ENCODE data around the gene SLC7A6OS.
A peak's percentile ranks its signal among the peaks of the same experiment; 100 is the strongest.

The SLC7A6OS gene

GRCh38 chr16:68331879-68332410 is 21.2 kb upstream of the SLC7A6OS start:
- no peaks in the 10 kb centered on the region for H3K27me3 Mint-ChIP-seq (ENCODE audit: low read depth)
- H3K9me3 Mint-ChIP-seq = no peaks in the 10 kb centered on the region
- peaks cover 27% of the 10 kb centered on the region for H3K4me1 Mint-ChIP-seq
- H3K27ac Mint-ChIP-seq = peak overlapping the region; percentile 88 to 94 (median 88)
- H3K36me3 Mint-ChIP-seq (ENCODE audit: low read depth) = peaks cover 34% of the 10 kb centered on the region
- no peak for TF ChIP-seq CTCF (IDR thresholded peaks at IDR 0.05; ENCODE audit: unreplicated experiment in 3 of 3)
- H3K4me3 Mint-ChIP-seq = no peak overlapping the region

- H3K27ac Mint-ChIP-seq = peak overlapping the region in 2 of 3 experiments; percentile 9 to 43
- H3K4me3 Mint-ChIP-seq = no peak overlapping the region
- peak in 1 of 3 experiments; percentile 23 for TF ChIP-seq CTCF (IDR thresholded peaks at IDR 0.05; ENCODE audit: unreplicated experiment in 3 of 3)
- no peaks in the 10 kb centered on the region for H3K27me3 Mint-ChIP-seq (ENCODE audit: low read depth)
- peaks cover 28% of the 10 kb centered on the region for H3K36me3 Mint-ChIP-seq (ENCODE audit: low read depth)
- no peaks in the 10 kb centered on the region for H3K9me3 Mint-ChIP-seq
- peaks cover 22% of the 10 kb centered on the region for H3K4me1 Mint-ChIP-seq
These were observed 18.2 kb upstream of the SLC7A6OS start for GRCh38 chr16:68328860-68329390.

- H3K27ac Mint-ChIP-seq = peak overlapping the region in 2 of 3 experiments; percentile 9 to 43
- peak; percentile 83 to 91 (median 85) for TF ChIP-seq CTCF (IDR thresholded peaks at IDR 0.05; ENCODE audit: unreplicated experiment in 3 of 3)
- no peaks in the 10 kb centered on the region for H3K27me3 Mint-ChIP-seq (ENCODE audit: low read depth)
- peaks cover 30% of the 10 kb centered on the region for H3K36me3 Mint-ChIP-seq (ENCODE audit: low read depth)
- H3K9me3 Mint-ChIP-seq = no peaks in the 10 kb centered on the region
- H3K4me3 Mint-ChIP-seq = no peak overlapping the region
- peaks cover 22% of the 10 kb centered on the region for H3K4me1 Mint-ChIP-seq
These were observed 17.6 kb upstream of the SLC7A6OS start for GRCh38 chr16:68328151-68328859.

- Mint-ChIP-seq H3K4me3 (no peak overlapping the region), H3K27me3 (ENCODE audit: low read depth) (no peaks in the 10 kb centered on the region), H3K9me3 (no peaks in the 10 kb centered on the region), H3K36me3 (ENCODE audit: low read depth) (peaks cover 25% of the 10 kb centered on the region), H3K27ac (no peak overlapping the region), H3K4me1 (peaks cover 9% of the 10 kb centered on the region)
- no peak for TF ChIP-seq CTCF (IDR thresholded peaks at IDR 0.05; ENCODE audit: unreplicated experiment in 3 of 3)
These were observed 14.1 kb upstream of the SLC7A6OS start for GRCh38 chr16:68324780-68325357.

- Mint-ChIP-seq H3K27me3 (ENCODE audit: low read depth) (no peaks in the 10 kb centered on the region), H3K27ac (no peak overlapping the region), H3K4me3 (no peak overlapping the region), H3K36me3 (ENCODE audit: low read depth) (peaks cover 29% of the 10 kb centered on the region), H3K4me1 (peaks cover 9% of the 10 kb centered on the region), H3K9me3 (no peaks in the 10 kb centered on the region)
- no peak for TF ChIP-seq CTCF (IDR thresholded peaks at IDR 0.05; ENCODE audit: unreplicated experiment in 3 of 3)
These were observed 13.6 kb upstream of the SLC7A6OS start for GRCh38 chr16:68324336-68324735.

All from nephron (organoid).